IMR-90 (cell line): Measurements from ENCODE around the gene FUT8. TPM values are rescaled to one million over a fixed set of nuclear protein-coding genes. Genes with fewer than 3 reads are reported as not detected.

ENCODE experiments used
- ATAC-seq: fragments of 200-7000 bp; cut with Tn5 transposase; 2 replicates; pipeline ENCODE4 v1.9.1; 2020; ENCODE audit warnings: low read depth, mild to moderate bottlenecking, moderate library complexity
- BruUV-seq: library from RNA; stranded (reverse); fragments of 400-500 nt; replicated peaks from 2 replicates; lab custom pipeline; 2021; lab: Mats Ljungman, UMichigan
- CTCF ChIA-PET: fragments of 300-600 bp; formaldehyde crosslinking; extraction: SDS; loops from one replicate; lab custom pipeline; 2021; ENCODE audit warnings: antibody characterized with exemption; lab: Yijun Ruan, JAX
- POLR2A ChIA-PET: fragments of 300-600 bp; sonication (Branson Sonifier 250); formaldehyde crosslinking; loops from one replicate; lab custom pipeline; 2022; ENCODE audit warnings: antibody characterized with exemption; ENCODE audit not compliant: unreplicated experiment; lab: Charles Lee
- DNase-seq: peaks from one replicate; pipeline ENCODE4 v3.0.0; 2013
- H2AFZ ChIP-seq: replicated peaks from 2 replicates; pipeline ENCODE3; 2013; ENCODE audit warnings: low read length, mild to moderate bottlenecking; ENCODE audit not compliant: poor library complexity
- H2AK5ac ChIP-seq: 2 replicates; pipeline ENCODE4 v1.6.1; 2013; ENCODE audit warnings: low read depth, low read length, inconsistent platforms
- H2AK9ac ChIP-seq: replicated peaks from 2 replicates; pipeline ENCODE3; 2013; ENCODE audit warnings: mild to moderate bottlenecking, low read depth, low read length, moderate library complexity; ENCODE audit not compliant: poor library complexity
- H2BK120ac ChIP-seq: 2 replicates; pipeline ENCODE4 v1.6.1; 2013; ENCODE audit warnings: low read depth, low read length, inconsistent platforms
- H2BK15ac ChIP-seq: 3 replicates; pipeline ENCODE4 v1.6.1; 2013; ENCODE audit warnings: low read depth, low read length, inconsistent platforms
- H2BK20ac ChIP-seq: 2 replicates; pipeline ENCODE4 v1.6.1; 2013; ENCODE audit warnings: low read depth, mild to moderate bottlenecking, inconsistent platforms, low read length, moderate library complexity
- H2BK5ac ChIP-seq: 2 replicates; pipeline ENCODE4 v1.6.1; 2013; ENCODE audit warnings: mild to moderate bottlenecking, low read depth, low read length, inconsistent platforms; ENCODE audit not compliant: poor library complexity, severe bottlenecking
- H3K14ac ChIP-seq: replicated peaks from 2 replicates; pipeline ENCODE4 v1.6.1; 2013; ENCODE audit warnings: low read depth, low read length, inconsistent platforms
- H3K18ac ChIP-seq: 2 replicates; pipeline ENCODE4 v1.6.1; 2013; ENCODE audit warnings: low read depth, low read length, control low read depth
- H3K23ac ChIP-seq: 2 replicates; pipeline ENCODE4 v1.6.1; 2013; ENCODE audit warnings: low read depth, low read length, inconsistent platforms
- H3K27ac ChIP-seq: 2 replicates; pipeline ENCODE4 v1.5.1; 2013; ENCODE audit warnings: mild to moderate bottlenecking, control low read depth, low read length; ENCODE audit not compliant: insufficient read depth
- H3K27me3 ChIP-seq: 2 replicates; pipeline ENCODE4 v1.6.1; 2013; ENCODE audit warnings: low read length; ENCODE audit not compliant: control insufficient read depth, insufficient read depth
- H3K36me3 ChIP-seq: 2 replicates; pipeline ENCODE4 v1.6.1; 2013; ENCODE audit warnings: low read length, mixed read lengths; ENCODE audit not compliant: control insufficient read depth, insufficient read depth
- H3K4ac ChIP-seq: 2 replicates; pipeline ENCODE4 v1.6.1; 2013; ENCODE audit warnings: low read depth, low read length, inconsistent platforms
- H3K4me1 ChIP-seq: 2 replicates; pipeline ENCODE4 v1.6.1; 2013; ENCODE audit warnings: low read length, mixed read lengths; ENCODE audit not compliant: control insufficient read depth, insufficient read depth
- H3K4me2 ChIP-seq: 2 replicates; pipeline ENCODE4 v1.6.1; 2013; ENCODE audit warnings: low read depth, mild to moderate bottlenecking, control low read depth, low read length, moderate library complexity
- H3K4me3 ChIP-seq: 2 replicates; pipeline ENCODE4 v1.5.1; 2013; ENCODE audit warnings: low read depth, mild to moderate bottlenecking, control low read depth, low read length, moderate library complexity; ENCODE audit not compliant: insufficient read depth
- H3K56ac ChIP-seq: 2 replicates; pipeline ENCODE4 v1.6.1; 2013; ENCODE audit warnings: low read length, inconsistent platforms; ENCODE audit not compliant: insufficient read depth; ENCODE audit errors: extremely low read depth
- H3K79me1 ChIP-seq, 2 experiments: 2 replicates each; pipeline ENCODE4 v1.6.1; 2013; ENCODE audit warnings: low read length in 2 of 2, inconsistent platforms in 1 of 2, low read depth in 1 of 2
- H3K9ac ChIP-seq: 2 replicates; pipeline ENCODE4 v1.6.1; 2013; ENCODE audit warnings: low read depth, low read length, control low read depth
- H3K9me1 ChIP-seq: 2 replicates; pipeline ENCODE4 v1.6.1; 2013; ENCODE audit warnings: low read length, inconsistent platforms; ENCODE audit not compliant: insufficient read depth
- H3K9me3 ChIP-seq: 2 replicates; pipeline ENCODE4 v1.6.1; 2013; ENCODE audit warnings: low read length; ENCODE audit not compliant: control insufficient read depth, insufficient read depth
- H4K20me1 ChIP-seq: 2 replicates; pipeline ENCODE4 v1.6.1; 2013; ENCODE audit warnings: low read length, inconsistent platforms; ENCODE audit not compliant: insufficient read depth
- H4K5ac ChIP-seq: 2 replicates; pipeline ENCODE4 v1.6.1; 2013; ENCODE audit warnings: mild to moderate bottlenecking, low read depth, low read length, control low read depth
- H4K8ac ChIP-seq, 2 experiments: 2 replicates each; pipeline ENCODE4 v1.6.1; 2013; ENCODE audit warnings: low read depth in 2 of 2, low read length in 2 of 2, control low read depth in 1 of 2, inconsistent platforms in 1 of 2
- H4K91ac ChIP-seq: 2 replicates; pipeline ENCODE4 v1.6.1; 2013; ENCODE audit warnings: low read depth, low read length, inconsistent platforms; ENCODE audit not compliant: insufficient read depth
- CEBPB ChIP-seq: IDR thresholded peaks from 2 replicates; pipeline ENCODE4 v1.6.1; 2012; ENCODE audit warnings: low read depth, low read length, improper control_type of control experiment
- MXI1 ChIP-seq: IDR thresholded peaks from 2 replicates; pipeline ENCODE4 v1.6.1; 2012; ENCODE audit warnings: low read depth, mild to moderate bottlenecking, low read length, moderate library complexity, borderline replicate concordance
- WGBS, 2 experiments: methylation state at CpG; one replicate each; pipeline versions ENCODE4 v1.1.5 to v1.1.7; 2013; ENCODE audit warnings: missing lambda C conversion rate in 2 of 2; ENCODE audit not compliant: insufficient read length in 1 of 2; ENCODE audit errors: extremely low coverage in 2 of 2; 5-methylcytosine and 5-hydroxymethylcytosine counted together
- dilution Hi-C: fragments of 300-500 bp; cut with HindIII; formaldehyde crosslinking; loops from one replicate; pipeline ENCODE4 v1.14.3; 2018; ENCODE audit warnings: low sequenced_read_pairs; ENCODE audit not compliant: unreplicated experiment
- in situ Hi-C: fragments of 300-500 bp; cut with MboI; formaldehyde crosslinking; loops from 3 replicates; pipeline ENCODE4 v1.14.3; 2019; ENCODE audit warnings: low sequenced_read_pairs, inconsistent platforms, mixed read lengths
- intact Hi-C: fragments of 100-400 bp; cut with micrococcal nuclease; formaldehyde crosslinking; loops from 2 replicates; pipeline ENCODE4 v1.10.0; 2022
- polyA plus RNA-seq, 3 experiments: library from polyadenylated mRNA; depleted of rRNA; stranded (reverse); fragments of >200 nt; gene quantifications; 2 replicates each; pipeline ENCODE4 v1.2.3, GENCODE V29; 2012; ENCODE audit warnings: low replicate concordance in 1 of 3
- total RNA-seq: library from RNA; depleted of rRNA; stranded (reverse); fragments of >200 nt; gene quantifications from 2 replicates; pipeline ENCODE4 v1.2.3, GENCODE V29; 2012

FUT8 gene
- total and polyA plus RNA-seq, 2 of the 4 experiments (the other 2 are of a cell fraction) = 15.6 to 72.9 TPM

- CTCF ChIA-PET = interaction anchor here (0.7 to 0.8 kb wide), 2 partner anchors 10 to 25 kb away, joined by 3 to 4 read pairs; no protein-coding TSS in a partner anchor
Measured at GRCh38 chr14:65600742-65601141, 188.2 kb downstream of the FUT8 start.

More at GRCh38 chr14:65600742-65601141, 188.2 kb downstream of the FUT8 start:
- intact Hi-C loops = loop anchor here (10.0 kb wide), 1 partner anchor 354 kb away; no protein-coding TSS in a partner anchor
- in situ Hi-C loops = loop anchor here (25.0 kb wide), 1 partner anchor 438 kb away; no protein-coding TSS in a partner anchor
- H3K56ac ChIP-seq = no peak overlapping the region
- H2AK9ac ChIP-seq = no peak overlapping the region
- no peaks in the 10 kb centered on the region for H3K9me1 ChIP-seq
- no peak overlapping the region for H3K4me3 ChIP-seq
- H2AFZ ChIP-seq = no peak overlapping the region
- H2BK5ac ChIP-seq = no peak overlapping the region
- no peak overlapping the region for H3K27ac ChIP-seq
- peaks cover 0 to 3% of the 10 kb centered on the region in 2 experiments; a peak in 2 of 4 replicates for H3K79me1 ChIP-seq
- no peak overlapping the region for H2AK5ac ChIP-seq
- no peak overlapping the region for H3K4me2 ChIP-seq
- no TSS peak for BruUV-seq
- H3K9me3 ChIP-seq = no peaks in the 10 kb centered on the region
- H3K18ac ChIP-seq = no peak overlapping the region
- no peak overlapping the region for H4K8ac ChIP-seq
- H2BK120ac ChIP-seq = no peak overlapping the region
- no peak overlapping the region for H3K23ac ChIP-seq
- POLR2A ChIA-PET = no interaction called here
- H4K91ac ChIP-seq = no peak overlapping the region
- dilution Hi-C loops = no loop called here
- H4K20me1 ChIP-seq = peaks cover 4% of the 10 kb centered on the region; the same call in 1 of the 2 replicates
- TF ChIP-seq MXI1 (no peak), CEBPB (peak; percentile 44; the same call in 1 of the 2 replicates)
- no peak overlapping the region for H2BK20ac ChIP-seq
- ATAC-seq = no peak
- H3K27me3 ChIP-seq = no peaks in the 10 kb centered on the region
- no peak overlapping the region for H3K9ac ChIP-seq
- WGBS, 2 experiments = no CpG with 5 or more reads among the region's 3 CpGs
- no peak overlapping the region for H2BK15ac ChIP-seq
- no peaks in the 10 kb centered on the region for H3K4me1 ChIP-seq
- no peak overlapping the region for H4K5ac ChIP-seq
- DNase-seq = no peak
- no peak overlapping the region for H3K4ac ChIP-seq
- H3K14ac ChIP-seq = no peak overlapping the region
- no peaks in the 10 kb centered on the region for H3K36me3 ChIP-seq
